IPS-NIHi7 (cell line): ENCODE data around the gene KCNAB2.

Experiments
- DNase-seq: peaks from one replicate; pipeline ENCODE4 v3.0.0; 2012; ENCODE audit warnings: mixed read lengths; ENCODE audit errors: extremely low spot score

The KCNAB2 gene

GRCh38 chr1:6030547-6031261, 15.0 kb upstream of the KCNAB2 start:
- no peak for DNase-seq

- no peak for DNase-seq
Measured at GRCh38 chr1:6033124-6033523, 12.6 kb upstream of the KCNAB2 start.

- peak; percentile 86 for DNase-seq
Measured at GRCh38 chr1:6033986-6034749, 11.5 kb upstream of the KCNAB2 start.

GRCh38 chr1:6034750-6035096, 11.0 kb upstream of the KCNAB2 start:
- no peak for DNase-seq

GRCh38 chr1:6035303-6035702, 10.4 kb upstream of the KCNAB2 start:
- no peak for DNase-seq

GRCh38 chr1:6035719-6036118, 10.0 kb upstream of the KCNAB2 start:
- no peak for DNase-seq

GRCh38 chr1:6037338-6037762, 8.3 kb upstream of the KCNAB2 start:
- DNase-seq, result no peak

GRCh38 chr1:6038603-6039002, 7.1 kb upstream of the KCNAB2 start:
- no peak for DNase-seq

- no peak for DNase-seq
Measured at GRCh38 chr1:6039031-6039430, 6.7 kb upstream of the KCNAB2 start.

GRCh38 chr1:6040444-6040843, 5.2 kb upstream of the KCNAB2 start:
- no peak for DNase-seq

GRCh38 chr1:6040861-6041415, 4.8 kb upstream of the KCNAB2 start:
- DNase-seq, result no peak

GRCh38 chr1:6041432-6042062, 4.1 kb upstream of the KCNAB2 start:
- peak; percentile 91 for DNase-seq

- no peak for DNase-seq
Measured at GRCh38 chr1:6043561-6043960, 2.1 kb upstream of the KCNAB2 start.

- no peak for DNase-seq
Measured at GRCh38 chr1:6044481-6045109, 1.1 kb upstream of the KCNAB2 start.

- DNase-seq, result no peak
Measured at GRCh38 chr1:6045110-6045502, 582 bp upstream of the KCNAB2 start.

- DNase-seq, result no peak
Measured at GRCh38 chr1:6046279-6046678, 591 bp downstream of the KCNAB2 start.

GRCh38 chr1:6048179-6048867, 2.6 kb downstream of the KCNAB2 start:
- DNase-seq, result no peak

GRCh38 chr1:6049419-6049818, 3.7 kb downstream of the KCNAB2 start:
- no peak for DNase-seq

- DNase-seq, result no peak
Measured at GRCh38 chr1:6051423-6051822, 5.7 kb downstream of the KCNAB2 start.

- DNase-seq, result peak; percentile 89
Measured at GRCh38 chr1:6052543-6053205, 7.0 kb downstream of the KCNAB2 start.

GRCh38 chr1:6053206-6053546, 7.5 kb downstream of the KCNAB2 start:
- no peak for DNase-seq
